MM.1S (cell line): Measurements from ENCODE around the gene GZF1.

Source experiments
- DNase-seq: peaks from one replicate; pipeline ENCODE4 v3.0.0-alpha.2; 2015
- H2AFZ ChIP-seq: fragments of 300-600 bp; sonication (generic); 2 replicates; pipeline ENCODE4 v1.6.0; 2016; ENCODE audit warnings: antibody characterized with exemption, low read length
- H3F3A ChIP-seq: fragments of 300-600 bp; sonication (generic); 2 replicates; pipeline ENCODE4 v1.6.1; 2016; ENCODE audit warnings: mild to moderate bottlenecking, antibody characterized with exemption, low read length, moderate library complexity, mixed read lengths; ENCODE audit not compliant: insufficient read depth
- H3K27ac ChIP-seq: fragments of 300-600 bp; sonication (generic); 2 replicates; pipeline ENCODE4 v1.5.1; 2016; ENCODE audit warnings: mild to moderate bottlenecking, low read length
- H3K27me3 ChIP-seq: fragments of 300-600 bp; sonication (generic); replicated peaks from 2 replicates; pipeline ENCODE4 v1.6.0; 2016; ENCODE audit warnings: low read length; ENCODE audit not compliant: insufficient read depth
- H3K36me3 ChIP-seq: fragments of 300-600 bp; sonication (generic); replicated peaks from 2 replicates; pipeline ENCODE4 v1.6.1; 2016; ENCODE audit warnings: mild to moderate bottlenecking, low read length, mixed read lengths; ENCODE audit not compliant: insufficient read depth
- H3K4me1 ChIP-seq: fragments of 300-600 bp; sonication (generic); 2 replicates; pipeline ENCODE4 v1.6.1; 2016; ENCODE audit warnings: low read length, mixed read lengths
- H3K4me2 ChIP-seq: fragments of 300-600 bp; sonication (generic); 2 replicates; pipeline ENCODE4 v1.6.0; 2016; ENCODE audit warnings: low read depth, low read length
- H3K4me3 ChIP-seq: fragments of 300-600 bp; sonication (generic); 2 replicates; pipeline ENCODE4 v1.5.1; 2016; ENCODE audit warnings: low read length, mixed read lengths
- H3K79me2 ChIP-seq: fragments of 300-600 bp; sonication (generic); 2 replicates; pipeline ENCODE4 v1.6.1; 2016; ENCODE audit warnings: mixed run types, low read length, mixed read lengths
- H3K9ac ChIP-seq: fragments of 300-600 bp; sonication (generic); 2 replicates; pipeline ENCODE4 v1.6.1; 2016; ENCODE audit warnings: low read length, mixed read lengths
- H3K9me2 ChIP-seq: fragments of 300-600 bp; sonication (generic); replicated peaks from 2 replicates; pipeline ENCODE4 v1.6.1; 2016; ENCODE audit warnings: mild to moderate bottlenecking, low read length, mixed read lengths; ENCODE audit not compliant: insufficient read depth
- H3K9me3 ChIP-seq: fragments of 300-600 bp; sonication (generic); replicated peaks from 2 replicates; pipeline ENCODE4 v1.6.1; 2016; ENCODE audit warnings: mild to moderate bottlenecking, low read length, mixed read lengths; ENCODE audit not compliant: insufficient read depth
- H4K20me1 ChIP-seq: fragments of 300-600 bp; sonication (generic); 2 replicates; pipeline ENCODE4 v1.6.1; 2016; ENCODE audit warnings: mild to moderate bottlenecking, low read length, moderate library complexity, mixed read lengths; ENCODE audit not compliant: insufficient read depth
- CTCF ChIP-seq: fragments of 300-600 bp; sonication (generic); IDR thresholded peaks from 2 replicates; pipeline ENCODE4 v1.5.1; 2016; ENCODE audit warnings: antibody characterized with exemption, low read length, mixed read lengths
- EZH2 ChIP-seq: fragments of 300-600 bp; sonication (generic); optimal IDR thresholded peaks from 2 replicates; pipeline ENCODE3; 2017; ENCODE audit warnings: low read depth, mild to moderate bottlenecking, antibody characterized with exemption, low read length, mixed read lengths
- EZH2phosphoT487 ChIP-seq: fragments of 300-600 bp; sonication (generic); IDR thresholded peaks from 2 replicates; pipeline ENCODE4 v1.6.1; 2018; ENCODE audit warnings: antibody characterized with exemption, low read length

GZF1 gene

GRCh38 chr20:23362392-23363256, 642 bp downstream of the GZF1 start:
- peak overlapping the region; percentile 79 for H3K27ac ChIP-seq
- peak overlapping the region; percentile 82 for H3K4me3 ChIP-seq
- DNase-seq: peak; percentile 49
- no peaks in the 10 kb centered on the region for H4K20me1 ChIP-seq
- peak overlapping the region; percentile 94 for H3K9ac ChIP-seq
- peaks cover 52% of the 10 kb centered on the region for H3K79me2 ChIP-seq
- peak overlapping the region; percentile 96 for H3K4me2 ChIP-seq
- 0 out of 2 replicates have a peak, but pooled peaks have one; percentile 9 for TF ChIP-seq CTCF
- TF ChIP-seq EZH2phosphoT487: no peak
- H3F3A ChIP-seq: peaks cover 26% of the 10 kb centered on the region
- H3K4me1 ChIP-seq: peaks cover 45% of the 10 kb centered on the region
- H3K9me3 ChIP-seq: no peaks in the 10 kb centered on the region
- H3K27me3 ChIP-seq: no peaks in the 10 kb centered on the region
- H3K36me3 ChIP-seq: no peaks in the 10 kb centered on the region
- H2AFZ ChIP-seq: peak overlapping the region; percentile 59
- no peaks in the 10 kb centered on the region for H3K9me2 ChIP-seq

GRCh38 chr20:23363257-23363649, 1.3 kb downstream of the GZF1 start:
- no peaks in the 10 kb centered on the region for H3K36me3 ChIP-seq
- peak overlapping the region; percentile 82 for H3K4me3 ChIP-seq
- H4K20me1 ChIP-seq: no peaks in the 10 kb centered on the region
- H3K4me1 ChIP-seq: peaks cover 49% of the 10 kb centered on the region
- peak overlapping the region; percentile 79; the same call in 1 of the 2 replicates for H3K27ac ChIP-seq
- no peak overlapping the region for H2AFZ ChIP-seq
- DNase-seq: no peak
- H3K9ac ChIP-seq: peak overlapping the region; percentile 94
- H3K9me3 ChIP-seq: no peaks in the 10 kb centered on the region
- no peaks in the 10 kb centered on the region for H3K9me2 ChIP-seq
- peaks cover 58% of the 10 kb centered on the region for H3K79me2 ChIP-seq
- TF ChIP-seq EZH2 (no peak), EZH2phosphoT487 (no peak), CTCF (no peak)
- no peaks in the 10 kb centered on the region for H3K27me3 ChIP-seq
- peak overlapping the region; percentile 96 for H3K4me2 ChIP-seq
- peaks cover 24% of the 10 kb centered on the region for H3F3A ChIP-seq

GRCh38 chr20:23365390-23366165, 3.6 kb downstream of the GZF1 start:
- no peaks in the 10 kb centered on the region for H4K20me1 ChIP-seq
- no peaks in the 10 kb centered on the region for H3K27me3 ChIP-seq
- H3K4me3 ChIP-seq: peak overlapping the region; percentile 1; the same call in 1 of the 2 replicates
- peaks cover 22% of the 10 kb centered on the region for H3F3A ChIP-seq
- H3K36me3 ChIP-seq: 0 out of 2 replicates have a peak, but pooled peaks cover 5% of the 10 kb centered on the region
- H3K79me2 ChIP-seq: peaks cover 76% of the 10 kb centered on the region
- peak overlapping the region; percentile 5; the same call in 1 of the 2 replicates for H3K9ac ChIP-seq
- peaks cover 44% of the 10 kb centered on the region for H3K4me1 ChIP-seq
- H2AFZ ChIP-seq: no peak overlapping the region
- DNase-seq: no peak
- H3K4me2 ChIP-seq: peak overlapping the region; percentile 58
- H3K9me2 ChIP-seq: no peaks in the 10 kb centered on the region
- H3K27ac ChIP-seq: peak overlapping the region; percentile 43; the same call in 1 of the 2 replicates
- no peaks in the 10 kb centered on the region for H3K9me3 ChIP-seq
- no peak for TF ChIP-seq EZH2
- no peak for TF ChIP-seq CTCF
- TF ChIP-seq EZH2phosphoT487: no peak
